Uterus (tissue), 4 donors: Measurements from ENCODE around the gene ADK. TPM values are rescaled to one million over a fixed set of nuclear protein-coding genes. Genes with fewer than 3 reads are reported as not detected.

Source experiments
- DNase-seq, 2 donors: peaks; one replicate each; pipeline ENCODE4 v3.0.0-alpha.2; 2019 to 2020
- H3K27ac ChIP-seq, 2 donors: fragments of 200-600 bp; sonication (generic); 1 replicate in 1 of 2; 2 replicates in 1 of 2; pipeline ENCODE4 v1.5.1; 2016 to 2018
- H3K27me3 ChIP-seq, 2 donors: fragments of 200-600 bp; sonication (generic); one replicate each; pipeline ENCODE4 v1.5.1; 2018 to 2019; ENCODE audit warnings: control low read depth in 1 of 2
- H3K36me3 ChIP-seq, 2 donors: fragments of 200-600 bp; sonication (generic); one replicate each; pipeline ENCODE4 v1.5.1; 2019; ENCODE audit warnings: control low read depth in 1 of 2
- H3K4me1 ChIP-seq, 2 donors: fragments of 200-600 bp; sonication (generic); one replicate each; pipeline ENCODE4 v1.5.1; 2018 to 2019; ENCODE audit warnings: control low read depth in 1 of 2
- H3K4me3 ChIP-seq, 2 donors: fragments of 200-600 bp; sonication (generic); 1 replicate in 1 of 2; 2 replicates in 1 of 2; pipeline ENCODE4 v1.5.1; 2018 to 2019; ENCODE audit warnings: mild to moderate bottlenecking in 1 of 2
- H3K9me3 ChIP-seq, 2 donors: fragments of 200-600 bp; sonication (generic); one replicate each; pipeline ENCODE4 v1.5.1; 2019; ENCODE audit warnings: control low read depth in 1 of 2
- CTCF ChIP-seq, 4 experiments: fragments of 200-600 bp in 2 of 4; fragments of 450-650 bp in 2 of 4; sonication (generic) in 2 of 4; IDR thresholded peaks; one replicate each; pipeline ENCODE4 v1.5.1; 2016 to 2019; ENCODE audit warnings: antibody characterized with exemption in 4 of 4, mild to moderate bottlenecking in 2 of 4, moderate library complexity in 1 of 4
- POLR2A ChIP-seq, 2 donors: fragments of 450-650 bp; IDR thresholded peaks; one replicate each; pipeline ENCODE4 v1.6.1; 2016; ENCODE audit warnings: antibody characterized with exemption in 2 of 2, mild to moderate bottlenecking in 1 of 2, moderate library complexity in 1 of 2
- intact Hi-C: fragments of 100-400 bp; cut with DNase I; formaldehyde crosslinking; loops from one replicate; pipeline ENCODE4 v1.15.1; 2023; ENCODE audit warnings: low total_unique reads
- total RNA-seq, 4 donors: library from RNA; depleted of rRNA in 3 of 4; stranded (reverse); fragments of >200 nt in 3 of 4; gene quantifications; one replicate each; pipeline versions ENCODE4 v1.1.0 to v1.2.4, GENCODE V29; 2014 to 2023
- donor health status: DM: yes; HTN: yes; CAD: no.

ADK gene
- total RNA-seq, 4 donors from 2014 or later = 12.6 to 41.1 (median 19.0) TPM

GRCh38 chr10:74681917-74682627 is 531.1 kb downstream of the ADK start:
- Histone ChIP-seq H3K36me3 (no peaks in the 10 kb centered on the region), H3K9me3 (no peaks in the 10 kb centered on the region), H3K4me3 (no peak overlapping the region), H3K27ac (no peak overlapping the region), H3K4me1 (no peaks in the 10 kb centered on the region), H3K27me3 (no peaks in the 10 kb centered on the region)
- no peak for TF ChIP-seq POLR2A (IDR thresholded peaks at IDR 0.05)
- TF ChIP-seq CTCF (IDR thresholded peaks at IDR 0.05) = no peak
- no peak for DNase-seq
- intact Hi-C loops = no loop called here

GRCh38 chr10:74683067-74683466 is 532.0 kb downstream of the ADK start:
- DNase-seq = no peak
- H3K27ac ChIP-seq = no peak overlapping the region
- TF ChIP-seq CTCF (IDR thresholded peaks at IDR 0.05) = no peak
- TF ChIP-seq POLR2A (IDR thresholded peaks at IDR 0.05) = no peak
- intact Hi-C loops = no loop called here
- H3K27me3 ChIP-seq = no peaks in the 10 kb centered on the region
- no peaks in the 10 kb centered on the region for H3K4me1 ChIP-seq
- H3K9me3 ChIP-seq = no peaks in the 10 kb centered on the region
- H3K4me3 ChIP-seq = no peak overlapping the region
- H3K36me3 ChIP-seq = no peaks in the 10 kb centered on the region

GRCh38 chr10:74683621-74684364 is 532.8 kb downstream of the ADK start:
- intact Hi-C loops = no loop called here
- no peak for DNase-seq
- Histone ChIP-seq H3K4me3 (no peak overlapping the region), H3K27me3 (no peaks in the 10 kb centered on the region), H3K4me1 (no peaks in the 10 kb centered on the region), H3K36me3 (no peaks in the 10 kb centered on the region), H3K27ac (no peak overlapping the region), H3K9me3 (no peaks in the 10 kb centered on the region)
- TF ChIP-seq POLR2A (IDR thresholded peaks at IDR 0.05) (no peak), CTCF (IDR thresholded peaks at IDR 0.05) (no peak)

GRCh38 chr10:74684462-74684861 is 533.4 kb downstream of the ADK start:
- no peak overlapping the region for H3K27ac ChIP-seq
- intact Hi-C loops = no loop called here
- H3K4me1 ChIP-seq = no peaks in the 10 kb centered on the region
- H3K4me3 ChIP-seq = no peak overlapping the region
- TF ChIP-seq POLR2A (IDR thresholded peaks at IDR 0.05) = no peak
- no peak for TF ChIP-seq CTCF (IDR thresholded peaks at IDR 0.05)
- no peaks in the 10 kb centered on the region for H3K9me3 ChIP-seq
- no peaks in the 10 kb centered on the region for H3K36me3 ChIP-seq
- no peaks in the 10 kb centered on the region for H3K27me3 ChIP-seq
- no peak for DNase-seq

GRCh38 chr10:74685564-74685963 is 534.5 kb downstream of the ADK start:
- Histone ChIP-seq H3K4me3 (no peak overlapping the region), H3K27ac (no peak overlapping the region), H3K36me3 (no peaks in the 10 kb centered on the region), H3K27me3 (no peaks in the 10 kb centered on the region), H3K4me1 (no peaks in the 10 kb centered on the region), H3K9me3 (no peaks in the 10 kb centered on the region)
- no peak for TF ChIP-seq CTCF (IDR thresholded peaks at IDR 0.05)
- TF ChIP-seq POLR2A (IDR thresholded peaks at IDR 0.05) = no peak
- intact Hi-C loops = no loop called here
- no peak for DNase-seq
